Suprapubic skin (tissue), 4 donors: ENCODE data around the gene TMEM150C.

Experiments
- POLR2A ChIP-seq, 2 donors: fragments of 450-650 bp; IDR thresholded peaks; one replicate each; pipeline ENCODE4 v1.6.1; 2017; ENCODE audit warnings: antibody characterized with exemption in 2 of 2, mild to moderate bottlenecking in 2 of 2, moderate library complexity in 2 of 2
- POLR2AphosphoS5 ChIP-seq, 3 donors: sonication (generic); formaldehyde crosslinking; IDR thresholded peaks; one replicate each; pipeline ENCODE4 v1.6.1; 2017; ENCODE audit warnings: antibody characterized with exemption in 3 of 3

DNA sequence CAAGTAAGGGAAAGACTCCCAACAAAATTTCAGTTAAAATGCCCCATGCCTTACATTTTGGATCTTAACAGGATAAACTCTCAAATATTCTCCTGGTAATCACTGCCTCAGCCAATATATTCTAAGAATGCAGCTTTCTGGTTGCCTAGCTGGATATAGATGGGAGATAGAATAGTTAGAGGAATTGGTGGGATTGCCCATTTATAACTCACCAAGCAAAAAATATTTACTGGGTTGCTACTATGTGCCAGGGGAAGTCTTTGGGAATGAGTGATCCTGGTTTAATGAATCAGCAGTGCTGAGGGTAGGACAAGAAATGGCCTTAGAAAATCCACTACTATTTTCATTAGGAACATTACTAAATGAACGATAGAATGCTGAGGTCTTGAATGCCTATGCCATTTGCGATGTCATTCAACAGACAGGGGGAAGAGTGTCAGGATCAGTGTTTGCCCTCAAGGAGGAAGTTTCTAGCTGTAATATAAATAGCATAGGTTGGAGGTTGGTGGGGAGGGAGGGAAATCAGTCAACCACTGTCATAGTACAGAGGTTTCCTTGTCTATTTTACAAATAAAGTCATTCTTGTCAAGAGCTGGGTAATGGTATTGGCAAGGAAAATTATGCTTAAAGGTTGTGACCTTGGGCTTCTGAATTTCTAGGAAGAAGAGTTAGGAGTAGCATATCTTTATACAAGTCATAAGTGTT lies 67.9 kb downstream of the TMEM150C start:
- TF ChIP-seq POLR2A (IDR thresholded peaks at IDR 0.05) = no peak
- no peak for TF ChIP-seq POLR2AphosphoS5 (IDR thresholded peaks at IDR 0.05)
